ENCODE data around the gene HSPA1A. TPM values are rescaled to one million over a fixed set of nuclear protein-coding genes. Genes with fewer than 3 reads are reported as not detected.
"Not testable (repeated sequence)": the region's sequence is repeated elsewhere in the genome, so short reads cannot be mapped to it uniquely, and the experiment has no call there.

Gene HSPA1A
- polyA plus RNA-seq, 3 donors from 2014 or later: 9.7 to 81.3 (median 22.5) TPM

DNA sequence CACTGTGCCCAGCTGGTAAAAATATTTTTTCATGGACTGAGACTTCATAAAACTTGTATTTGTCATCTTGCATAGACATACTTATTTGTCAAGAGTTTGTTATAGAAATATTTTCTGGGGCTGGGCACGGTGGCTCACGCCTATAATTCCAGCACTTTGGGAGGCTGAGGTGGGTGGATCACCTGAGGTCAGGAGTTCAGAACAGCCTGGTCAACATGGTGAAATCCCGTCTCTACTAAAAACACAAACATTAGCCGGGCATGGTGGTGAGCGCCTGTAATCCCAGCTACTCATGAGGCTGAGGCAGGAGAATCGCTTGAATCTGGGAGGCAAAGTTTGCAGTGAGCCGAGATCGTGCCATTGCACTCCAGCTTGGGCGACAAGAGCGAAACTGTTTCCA, 6.7 kb upstream of the HSPA1A start:
- Mint-ChIP-seq H3K36me3 (peaks cover 0 to 15% (median 7%) of the 10 kb centered on the region in 3 donors), H3K27ac (peak overlapping the region in 1 of 6 donors; percentile 7), H3K4me1 (peaks cover 14 to 17% of the 10 kb centered on the region in 2 donors)
- H3K27me3 Mint-ChIP-seq (ENCODE audit: low read depth in 3 of 3); DNase-seq; H3K4me3 Mint-ChIP-seq; H3K9me3 Mint-ChIP-seq: not testable (repeated sequence)

DNA sequence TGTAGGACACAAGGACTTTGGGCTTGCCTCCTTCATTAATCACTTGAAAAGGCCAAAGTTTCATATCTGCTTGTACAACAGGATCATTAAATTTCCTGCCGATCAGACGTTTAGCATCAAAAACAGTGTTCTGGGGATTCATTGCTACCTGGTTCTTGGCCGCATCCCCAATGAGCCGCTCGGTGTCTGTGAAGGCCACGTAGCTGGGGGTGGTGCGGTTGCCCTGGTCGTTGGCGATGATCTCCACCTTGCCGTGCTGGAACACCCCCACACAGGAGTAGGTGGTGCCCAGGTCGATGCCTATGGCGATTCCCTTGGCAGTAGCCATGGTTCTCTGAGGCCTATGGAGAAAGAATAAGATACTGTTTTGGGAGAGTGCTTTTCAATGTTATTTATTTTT, 3.7 kb upstream of the HSPA1A start:
- Mint-ChIP-seq H3K27me3 (ENCODE audit: low read depth in 3 of 3) (peaks cover 3 to 6% (median 6%) of the 10 kb centered on the region in 3 donors), H3K36me3 (peaks cover 0 to 15% (median 7%) of the 10 kb centered on the region in 3 donors), H3K9me3 (no peaks in the 10 kb centered on the region), H3K4me3 (peak overlapping the region in 1 of 5 donors; percentile 10), H3K27ac (no peak overlapping the region), H3K4me1 (peaks cover 13 to 19% of the 10 kb centered on the region in 2 donors)
- DNase-seq: no peak

DNA sequence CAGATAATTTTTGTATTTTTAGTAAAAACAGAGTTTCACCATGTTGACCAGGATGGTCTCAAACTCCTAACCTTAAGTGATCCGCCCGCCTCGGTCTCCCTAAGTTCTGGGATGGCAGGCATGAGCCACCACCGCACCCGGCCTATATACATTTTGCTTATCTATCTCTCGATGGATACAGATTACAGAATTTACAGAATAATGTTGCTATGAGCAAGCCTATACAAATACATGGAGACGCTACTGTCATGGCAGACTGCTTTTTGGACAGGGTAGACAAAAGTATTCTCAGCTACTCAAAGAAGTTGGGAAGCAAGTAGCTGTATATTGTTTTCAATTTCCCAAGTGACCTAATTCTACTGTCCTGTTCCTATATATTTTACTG, 1.9 kb upstream of the HSPA1A start:
- H3K27ac Mint-ChIP-seq: peak overlapping the region in 1 of 6 donors; percentile 77
- peaks cover 0 to 15% (median 7%) of the 10 kb centered on the region in 3 donors for H3K36me3 Mint-ChIP-seq
- H3K4me1 Mint-ChIP-seq: peaks cover 19 to 27% of the 10 kb centered on the region in 2 donors
- H3K27me3 Mint-ChIP-seq (ENCODE audit: low read depth in 3 of 3): peaks cover 0 to 11% (median 3%) of the 10 kb centered on the region in 3 donors
- H3K4me3 Mint-ChIP-seq: peak overlapping the region in 3 of 5 donors; percentile 90 to 94 (median 93)
- H3K9me3 Mint-ChIP-seq: no peaks in the 10 kb centered on the region
- no peak for DNase-seq

DNA sequence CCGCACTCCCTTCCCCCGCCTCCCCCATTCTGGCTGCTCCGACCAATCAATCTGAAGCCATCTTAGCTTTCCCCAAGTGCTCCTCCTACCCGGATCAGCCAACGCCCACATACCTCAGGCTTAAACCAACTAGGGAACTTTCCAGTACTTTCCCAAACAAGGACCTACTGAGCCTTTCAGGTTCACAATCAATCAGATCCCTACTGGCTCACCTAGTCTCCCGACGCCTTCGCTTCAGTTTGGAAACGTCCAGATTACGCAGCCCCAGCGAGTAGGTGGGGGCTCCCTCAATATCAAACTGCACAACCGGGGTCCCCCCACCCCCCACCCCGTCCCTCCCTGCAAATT, 692 bp upstream of the HSPA1A start:
- DNase-seq: peak; percentile 44 to 51 (median 50)
- Mint-ChIP-seq H3K9me3 (no peaks in the 10 kb centered on the region), H3K36me3 (peaks cover 0 to 12% (median 7%) of the 10 kb centered on the region in 3 donors), H3K27me3 (ENCODE audit: low read depth in 3 of 3) (peaks cover 2 to 9% (median 3%) of the 10 kb centered on the region in 3 donors), H3K4me3 (peak overlapping the region; percentile 90 to 96 (median 94)), H3K4me1 (peaks cover 23 to 31% of the 10 kb centered on the region in 2 donors), H3K27ac (peak overlapping the region; percentile 83 to 94 (median 90))

DNA sequence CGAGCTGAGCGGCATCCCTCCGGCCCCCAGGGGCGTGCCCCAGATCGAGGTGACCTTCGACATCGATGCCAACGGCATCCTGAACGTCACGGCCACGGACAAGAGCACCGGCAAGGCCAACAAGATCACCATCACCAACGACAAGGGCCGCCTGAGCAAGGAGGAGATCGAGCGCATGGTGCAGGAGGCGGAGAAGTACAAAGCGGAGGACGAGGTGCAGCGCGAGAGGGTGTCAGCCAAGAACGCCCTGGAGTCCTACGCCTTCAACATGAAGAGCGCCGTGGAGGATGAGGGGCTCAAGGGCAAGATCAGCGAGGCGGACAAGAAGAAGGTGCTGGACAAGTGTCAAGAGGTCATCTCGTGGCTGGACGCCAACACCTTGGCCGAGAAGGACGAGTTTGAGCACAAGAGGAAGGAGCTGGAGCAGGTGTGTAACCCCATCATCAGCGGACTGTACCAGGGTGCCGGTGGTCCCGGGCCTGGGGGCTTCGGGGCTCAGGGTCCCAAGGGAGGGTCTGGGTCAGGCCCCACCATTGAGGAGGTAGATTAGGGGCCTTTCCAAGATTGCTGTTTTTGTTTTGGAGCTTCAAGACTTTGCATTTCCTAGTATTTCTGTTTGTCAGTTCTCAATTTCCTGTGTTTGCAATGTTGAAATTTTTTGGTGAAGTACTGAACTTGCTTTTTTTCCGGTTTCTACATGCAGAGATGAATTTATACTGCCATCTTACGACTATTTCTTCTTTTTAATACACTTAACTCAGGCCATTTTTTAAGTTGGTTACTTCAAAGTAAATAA, 2.0 kb downstream of the HSPA1A start:
- peak overlapping the region; percentile 83 to 95 (median 87) for H3K4me3 Mint-ChIP-seq
- H3K27me3 Mint-ChIP-seq (ENCODE audit: low read depth in 3 of 3); H3K36me3 Mint-ChIP-seq; H3K9me3 Mint-ChIP-seq: not testable (repeated sequence)
- peak overlapping the region; percentile 75 to 94 (median 89) for H3K27ac Mint-ChIP-seq
- H3K4me1 Mint-ChIP-seq: peaks cover 44 to 46% of the 10 kb centered on the region in 2 donors
- DNase-seq: peak; percentile 41 to 52 (median 41)

DNA sequence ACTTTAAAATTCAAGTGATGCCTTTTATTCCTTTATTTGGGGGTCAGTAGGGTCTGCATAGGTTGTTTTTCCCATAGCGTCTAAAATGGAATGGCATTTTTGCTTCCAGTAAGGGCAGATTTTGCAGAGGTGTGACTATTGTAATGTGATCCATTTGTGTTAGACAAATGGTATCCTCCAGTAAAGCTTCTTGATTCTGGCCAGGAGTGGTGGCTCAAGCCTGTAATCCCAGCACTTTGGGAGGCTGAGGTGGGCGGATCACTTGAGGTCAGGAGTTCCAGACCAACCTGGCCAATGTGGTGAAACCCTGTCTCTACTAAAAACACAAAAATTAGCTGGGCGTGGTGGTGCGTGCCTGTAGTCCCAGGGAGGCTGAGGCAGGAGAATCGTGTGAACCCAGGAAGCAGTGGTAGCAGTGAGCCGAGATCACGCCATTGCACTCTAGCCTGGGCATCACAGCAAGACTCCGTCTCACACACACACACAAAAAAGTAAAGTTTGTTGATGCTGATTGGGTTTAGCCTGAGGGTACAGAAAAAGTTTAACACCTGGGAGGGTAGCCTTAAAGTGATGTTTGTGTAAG, 2.7 kb downstream of the HSPA1A start:
- not testable (repeated sequence) for H3K9me3 Mint-ChIP-seq; H3K27me3 Mint-ChIP-seq (ENCODE audit: low read depth in 3 of 3); H3K36me3 Mint-ChIP-seq; DNase-seq
- peak overlapping the region; percentile 75 to 94 (median 89) for H3K27ac Mint-ChIP-seq
- H3K4me3 Mint-ChIP-seq: peak overlapping the region; percentile 83 to 95 (median 87)
- H3K4me1 Mint-ChIP-seq: peaks cover 50 to 51% of the 10 kb centered on the region in 2 donors

DNA sequence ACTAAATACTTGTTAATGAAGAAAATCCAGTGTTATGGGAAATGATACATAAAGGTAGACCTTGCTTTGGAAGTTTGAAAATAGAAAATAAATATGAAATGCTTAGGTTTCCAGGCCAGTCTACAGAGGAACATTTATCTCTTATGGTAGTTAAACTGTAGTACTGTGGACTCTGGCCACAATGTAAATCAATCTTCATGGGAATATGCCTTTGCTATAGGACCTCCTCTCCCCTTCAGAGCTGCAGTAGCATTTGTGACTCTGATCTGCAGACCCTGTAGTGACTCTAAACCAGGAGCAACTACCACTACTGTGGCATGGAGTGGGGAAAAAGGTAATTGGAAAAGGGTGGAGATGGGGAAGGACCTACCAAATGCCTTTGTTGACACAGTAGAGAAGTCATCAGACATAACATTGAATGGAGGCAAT, 4.5 kb downstream of the HSPA1A start:
- H3K27ac Mint-ChIP-seq: peak overlapping the region in 4 of 6 donors; percentile 44 to 85 (median 70)
- H3K27me3 Mint-ChIP-seq (ENCODE audit: low read depth in 3 of 3): peaks cover 0 to 9% (median 2%) of the 10 kb centered on the region in 3 donors
- no peak for DNase-seq

DNA sequence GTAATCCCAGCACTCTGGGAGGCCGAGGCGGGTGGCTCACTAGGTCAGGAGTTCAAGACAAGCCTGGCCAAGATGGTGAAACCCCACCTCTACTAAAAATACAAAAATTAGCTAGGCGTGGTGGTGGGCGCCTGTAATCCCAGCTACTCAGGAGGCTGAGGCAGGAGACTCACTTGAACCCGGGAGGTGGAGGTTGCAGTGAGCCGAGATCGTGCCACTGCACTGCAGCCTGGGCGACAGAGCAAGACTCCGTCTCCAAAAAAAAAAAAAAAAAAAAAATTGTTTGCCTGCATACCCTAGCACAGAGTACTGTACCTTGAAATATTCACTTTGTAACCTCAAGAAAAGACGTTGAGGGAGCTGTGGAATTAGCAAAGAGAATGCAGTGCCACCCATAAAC, 5.1 kb downstream of the HSPA1A start:
- H3K27me3 Mint-ChIP-seq (ENCODE audit: low read depth in 3 of 3); H3K9me3 Mint-ChIP-seq; H3K27ac Mint-ChIP-seq; DNase-seq; H3K36me3 Mint-ChIP-seq: not testable (repeated sequence)
- peak overlapping the region in 4 of 5 donors; percentile 89 to 95 (median 92) for H3K4me3 Mint-ChIP-seq
- H3K4me1 Mint-ChIP-seq: peaks cover 39 to 50% of the 10 kb centered on the region in 2 donors

More for the DNA sequence above, 4.5 kb downstream of the HSPA1A start:
- Mint-ChIP-seq H3K4me1 (peaks cover 42 to 46% of the 10 kb centered on the region in 2 donors), H3K36me3 (no peaks in the 10 kb centered on the region), H3K9me3 (no peaks in the 10 kb centered on the region), H3K4me3 (peak overlapping the region; percentile 19 to 75 (median 63))

DNA sequence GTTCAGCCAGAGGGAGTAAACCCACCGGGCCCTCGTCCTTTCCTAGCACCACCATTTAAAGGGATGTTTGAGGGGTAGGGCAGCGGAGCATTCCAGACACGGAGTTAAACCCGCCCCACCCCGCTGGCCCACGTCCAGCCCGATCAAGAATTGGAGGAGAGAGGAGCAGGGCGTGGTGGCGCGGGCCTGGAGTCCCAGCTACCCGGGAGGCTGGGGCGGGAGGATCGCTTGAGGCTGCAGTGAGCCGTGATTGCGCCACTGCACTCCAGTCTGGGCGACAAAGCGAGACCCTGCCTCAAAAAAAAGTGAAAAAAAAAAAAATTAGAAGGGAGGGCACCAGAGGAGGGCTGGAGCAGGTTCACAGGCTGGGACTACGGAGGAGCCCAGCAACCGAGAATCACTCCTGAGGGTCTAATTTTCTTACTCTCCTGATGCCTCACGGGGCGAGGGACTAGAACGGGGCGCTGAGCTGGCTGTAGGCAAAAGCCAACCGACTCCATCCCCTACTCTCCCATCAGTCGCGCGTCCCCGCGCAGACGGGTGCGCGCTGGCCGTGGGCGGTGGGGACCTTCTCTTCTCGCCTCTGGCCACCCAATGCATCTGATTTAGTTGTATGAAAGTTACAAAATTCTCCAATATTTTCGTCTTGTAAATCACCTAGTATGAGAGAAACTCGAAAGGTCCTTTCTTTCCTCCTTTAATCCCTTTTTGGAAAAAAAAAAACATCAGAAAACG, 6.1 kb downstream of the HSPA1A start:
- H3K36me3 Mint-ChIP-seq: no peaks in the 10 kb centered on the region
- H3K4me3 Mint-ChIP-seq: peak overlapping the region; percentile 89 to 96 (median 94)
- H3K4me1 Mint-ChIP-seq: peaks cover 45 to 55% of the 10 kb centered on the region in 2 donors
- H3K9me3 Mint-ChIP-seq: no peaks in the 10 kb centered on the region
- H3K27ac Mint-ChIP-seq: peak overlapping the region; percentile 81 to 96 (median 94)
- H3K27me3 Mint-ChIP-seq (ENCODE audit: low read depth in 3 of 3): peaks cover 0 to 8% (median 2%) of the 10 kb centered on the region in 3 donors
- DNase-seq: peak in 2 of 3 donors; percentile 45

DNA sequence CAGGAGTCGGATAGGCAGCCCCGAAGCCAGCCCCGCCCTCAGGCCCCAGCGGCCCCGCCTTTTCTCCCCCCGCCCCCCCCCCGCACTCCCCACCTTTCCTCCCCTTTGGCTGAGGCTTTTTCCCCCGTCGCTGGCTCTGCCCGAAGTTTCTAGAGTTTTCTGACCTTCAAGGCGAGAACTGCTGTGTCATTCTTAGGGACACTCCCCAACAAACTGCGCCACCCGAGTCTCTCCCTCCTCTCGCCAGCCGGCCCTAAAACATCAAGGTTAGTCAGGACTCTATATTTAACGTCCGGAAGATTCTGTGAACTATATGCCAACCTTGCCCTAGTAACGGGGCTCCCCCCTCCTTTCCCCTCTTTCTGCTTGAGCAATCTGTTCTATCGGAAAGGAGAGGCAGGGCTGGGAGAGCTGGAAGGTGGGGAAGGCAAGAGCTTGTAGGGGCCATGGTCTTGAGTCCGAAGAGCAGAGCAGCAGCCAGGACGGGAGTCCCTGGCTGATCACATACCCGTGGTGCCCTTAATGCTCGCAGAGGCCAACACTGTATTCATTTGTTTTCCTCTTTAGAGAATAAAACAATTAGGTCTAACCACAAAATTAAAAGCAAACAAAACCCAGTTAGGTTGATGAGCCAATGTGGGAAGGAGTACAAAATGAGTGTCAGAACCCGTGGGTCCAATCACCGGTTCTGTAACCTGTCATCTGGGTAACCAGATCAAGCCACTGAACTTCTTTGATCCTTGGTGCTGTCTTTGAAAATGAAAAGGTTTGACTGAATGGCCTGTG, 6.9 kb downstream of the HSPA1A start:
- peak in 2 of 3 donors; percentile 48 to 53 for DNase-seq

DNA sequence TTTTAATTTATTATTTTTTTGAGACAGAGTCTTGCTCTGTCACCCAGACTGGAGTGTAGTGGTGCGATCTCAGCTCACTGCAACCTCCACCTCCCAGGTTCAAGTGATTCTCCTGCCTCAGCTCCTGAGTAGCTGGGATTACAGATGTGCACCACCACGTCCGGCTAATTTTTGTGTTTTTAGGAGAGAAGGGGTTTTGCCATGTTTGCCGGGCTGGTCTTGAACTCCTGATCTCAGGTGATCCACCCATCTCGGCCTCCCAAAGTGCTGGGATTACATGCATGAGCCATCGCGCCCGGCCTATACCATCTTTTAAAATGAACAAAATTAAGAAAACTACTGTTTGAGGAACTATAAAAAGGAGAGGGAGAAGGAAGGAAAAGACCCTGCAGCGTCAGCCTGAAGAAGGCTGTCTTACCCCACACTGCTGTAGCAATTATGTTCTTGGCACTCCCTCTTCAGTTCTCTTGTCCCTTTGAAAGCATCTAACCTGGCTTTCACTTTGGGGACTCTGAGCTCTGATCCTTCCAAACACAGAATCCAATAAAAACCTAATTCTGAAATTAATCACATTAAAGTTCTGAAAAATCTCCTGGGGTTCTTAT, 8.4 kb downstream of the HSPA1A start:
- not testable (repeated sequence) for H3K9me3 Mint-ChIP-seq; DNase-seq; H3K27me3 Mint-ChIP-seq (ENCODE audit: low read depth in 3 of 3); H3K36me3 Mint-ChIP-seq
- Mint-ChIP-seq H3K4me3 (peak overlapping the region in 1 of 5 donors; percentile 57), H3K27ac (peak overlapping the region in 3 of 6 donors; percentile 17 to 49 (median 34)), H3K4me1 (peaks cover 45 to 54% of the 10 kb centered on the region in 2 donors)

More for the DNA sequence above, 6.9 kb downstream of the HSPA1A start:
- Mint-ChIP-seq H3K27me3 (ENCODE audit: low read depth in 3 of 3) (peaks cover 0 to 8% (median 3%) of the 10 kb centered on the region in 3 donors), H3K9me3 (no peaks in the 10 kb centered on the region), H3K27ac (peak overlapping the region; percentile 81 to 96 (median 94)), H3K36me3 (no peaks in the 10 kb centered on the region), H3K4me1 (peaks cover 52 to 63% of the 10 kb centered on the region in 2 donors), H3K4me3 (peak overlapping the region; percentile 89 to 96 (median 94))

DNA sequence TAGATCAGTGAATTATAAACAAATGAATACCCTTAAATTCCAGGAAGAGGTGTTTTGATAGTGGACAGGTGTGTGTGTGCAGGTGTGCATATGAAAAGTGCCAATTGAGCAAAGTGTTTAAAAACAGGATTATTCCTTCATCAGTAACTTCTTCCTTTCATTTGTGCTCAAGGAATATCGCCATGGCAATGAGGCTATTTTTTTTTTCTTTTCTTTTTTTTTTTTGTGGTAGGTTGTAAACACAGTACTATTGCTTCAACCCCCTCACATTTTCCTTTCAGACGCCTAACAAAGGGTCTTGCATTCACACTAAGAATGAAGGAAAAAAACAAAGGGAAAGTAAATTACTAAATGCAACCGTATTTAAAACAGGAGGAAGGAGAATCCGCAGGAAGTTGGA, 10.2 kb downstream of the HSPA1A start:
- peak overlapping the region in 5 of 6 donors; percentile 50 to 97 (median 73) for H3K27ac Mint-ChIP-seq
- H3K36me3 Mint-ChIP-seq: no peaks in the 10 kb centered on the region
- H3K27me3 Mint-ChIP-seq (ENCODE audit: low read depth in 3 of 3): peaks cover 0 to 5% (median 3%) of the 10 kb centered on the region in 3 donors
- no peak for DNase-seq
- H3K4me3 Mint-ChIP-seq: peak overlapping the region in 4 of 5 donors; percentile 46 to 94 (median 94)
- H3K9me3 Mint-ChIP-seq: no peaks in the 10 kb centered on the region
- H3K4me1 Mint-ChIP-seq: peaks cover 51 to 58% of the 10 kb centered on the region in 2 donors
